Jurkat, Clone E6-1 (cell line): ENCODE measurements around the gene RPS10.

Experiments used
- DNase-seq: peaks from one replicate; pipeline ENCODE4 v3.0.0-alpha.2; 2011; ENCODE audit warnings: low read depth, low spot score
- H3K4me3 ChIP-seq: 2 replicates; pipeline ENCODE4 v1.5.1; 2011; ENCODE audit warnings: mild to moderate bottlenecking, low read length, control low read depth, moderate library complexity

Gene RPS10

GRCh38 chr6:34455831-34456230, 30.0 kb upstream of the RPS10 start:
- H3K4me3 ChIP-seq, result no peak overlapping the region
- DNase-seq, result peak; percentile 30

GRCh38 chr6:34451192-34451591, 25.3 kb upstream of the RPS10 start:
- no peak overlapping the region for H3K4me3 ChIP-seq
- no peak for DNase-seq

- no peak overlapping the region for H3K4me3 ChIP-seq
- no peak for DNase-seq
Observed at GRCh38 chr6:34447910-34448309, 22.0 kb upstream of the RPS10 start.

GRCh38 chr6:34447386-34447785, 21.5 kb upstream of the RPS10 start:
- H3K4me3 ChIP-seq, result no peak overlapping the region
- no peak for DNase-seq

GRCh38 chr6:34445313-34445860, 19.5 kb upstream of the RPS10 start:
- no peak overlapping the region for H3K4me3 ChIP-seq

GRCh38 chr6:34441526-34441925, 15.7 kb upstream of the RPS10 start:
- no peak for DNase-seq
- H3K4me3 ChIP-seq, result no peak overlapping the region

More at GRCh38 chr6:34445313-34445860, 19.5 kb upstream of the RPS10 start:
- DNase-seq, result no peak

GRCh38 chr6:34439442-34439841, 13.6 kb upstream of the RPS10 start:
- DNase-seq, result no peak

GRCh38 chr6:34438705-34439104, 12.8 kb upstream of the RPS10 start:
- H3K4me3 ChIP-seq, result no peak overlapping the region

More at GRCh38 chr6:34439442-34439841, 13.6 kb upstream of the RPS10 start:
- H3K4me3 ChIP-seq, result no peak overlapping the region

GRCh38 chr6:34437644-34437970, 11.7 kb upstream of the RPS10 start:
- H3K4me3 ChIP-seq, result no peak overlapping the region
- no peak for DNase-seq

More at GRCh38 chr6:34438705-34439104, 12.8 kb upstream of the RPS10 start:
- no peak for DNase-seq

GRCh38 chr6:34436803-34437643, 11.2 kb upstream of the RPS10 start:
- no peak overlapping the region for H3K4me3 ChIP-seq
- no peak for DNase-seq

- H3K4me3 ChIP-seq, result no peak overlapping the region
Observed at GRCh38 chr6:34435916-34436315, 10.0 kb upstream of the RPS10 start.

GRCh38 chr6:34425132-34425497, 754 bp downstream of the RPS10 start:
- DNase-seq, result no peak
- peak overlapping the region; percentile 99 for H3K4me3 ChIP-seq

More at GRCh38 chr6:34435916-34436315, 10.0 kb upstream of the RPS10 start:
- no peak for DNase-seq

- DNase-seq, result no peak
- H3K4me3 ChIP-seq, result peak overlapping the region; percentile 99
Observed at GRCh38 chr6:34424200-34425131, 1.4 kb downstream of the RPS10 start.

GRCh38 chr6:34423254-34423653, 2.6 kb downstream of the RPS10 start:
- no peak for DNase-seq
- no peak overlapping the region for H3K4me3 ChIP-seq

GRCh38 chr6:34418367-34418766, 7.5 kb downstream of the RPS10 start:
- H3K4me3 ChIP-seq, result no peak overlapping the region
- DNase-seq, result no peak

GRCh38 chr6:34416877-34417371, 8.9 kb downstream of the RPS10 start:
- no peak for DNase-seq
- no peak overlapping the region for H3K4me3 ChIP-seq

- peak; percentile 35 for DNase-seq
Observed at GRCh38 chr6:34414999-34415858, 10.6 kb downstream of the RPS10 start.

GRCh38 chr6:34412643-34413214, 13.1 kb downstream of the RPS10 start:
- no peak overlapping the region for H3K4me3 ChIP-seq
- no peak for DNase-seq

More at GRCh38 chr6:34414999-34415858, 10.6 kb downstream of the RPS10 start:
- no peak overlapping the region for H3K4me3 ChIP-seq
